ENCODE data around the gene GNL2. TPM values are rescaled to one million over a fixed set of nuclear protein-coding genes. Genes with fewer than 3 reads are reported as not detected.
A peak's percentile ranks its signal among the peaks of the same experiment; 100 is the strongest.

The GNL2 gene
- total and polyA plus RNA-seq, 9 of the 15 experiments (the other 6 are each of a cell fraction or from before 2014, with no cell fraction given) = 156 to 371 (median 263) TPM

DNA sequence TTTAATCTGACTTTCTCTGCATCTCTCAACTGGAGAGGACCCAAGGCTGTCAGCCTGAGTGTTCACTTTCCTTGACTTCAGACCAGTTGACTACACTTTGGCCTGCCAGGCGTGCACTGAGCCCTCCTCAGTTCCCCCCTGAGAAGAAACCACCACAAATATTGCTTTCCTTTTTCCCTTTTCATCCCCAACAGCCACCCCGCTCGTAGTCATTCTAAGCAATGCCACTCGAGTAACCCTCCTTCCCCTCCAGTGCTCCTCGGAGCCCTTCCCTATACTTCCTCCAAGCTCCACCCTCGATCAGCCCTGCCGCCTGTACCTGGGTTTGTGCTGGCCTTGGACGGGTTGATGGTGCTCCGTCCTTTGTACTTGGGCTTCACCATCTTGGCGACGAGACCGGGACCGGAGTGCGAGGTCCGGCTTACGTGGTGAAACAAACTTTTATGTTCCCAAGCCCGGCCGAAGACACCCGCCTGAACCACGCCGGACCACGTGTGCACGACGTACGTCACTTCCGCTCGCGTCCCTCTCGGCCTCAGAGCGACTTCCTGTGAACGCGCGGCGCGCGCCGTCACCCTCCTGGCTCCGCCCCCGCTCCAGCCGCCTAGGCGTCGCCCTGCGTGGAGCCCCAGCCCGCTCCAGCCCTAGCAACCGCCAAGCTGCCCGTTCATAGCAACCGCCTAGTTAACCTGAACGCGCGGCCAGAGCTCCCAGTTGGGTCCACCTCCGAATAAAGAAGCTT is at the start of gene GNL2 (continued):
- TF ChIP-seq JUND (IDR thresholded peaks at IDR 0.05; ENCODE audit: borderline replicate concordance, low read depth, low read length) (peak; percentile 75; the same call in 1 of the 2 replicates), JUND (tag; IDR thresholded peaks at IDR 0.05; ENCODE audit: borderline replicate concordance, low read depth, low read length) (peak; percentile 69; the same call in 2 of the 3 replicates), SPI1 (IDR thresholded peaks at IDR 0.05; ENCODE audit: borderline replicate concordance, low read depth, low read length) (peak; percentile 52; the same call in 1 of the 2 replicates), CBX3 (IDR thresholded peaks at IDR 0.05; ENCODE audit: borderline replicate concordance in 1 of 2, low read length in 2 of 2) (no peak; a peak in 1 of 3 replicates), HDAC6 (IDR thresholded peaks at IDR 0.05; ENCODE audit: low read depth, low read length) (no peak), ZNF57 (CRISPR knock-in tag; IDR thresholded peaks at IDR 0.05) (no peak), JUNB (CRISPR knock-in tag; conservative IDR thresholded peaks at IDR 0.05) (no peak), BACH1 (tag; IDR thresholded peaks at IDR 0.05) (no peak), FOXK2 (conservative IDR thresholded peaks at IDR 0.05 in 1 of 2, IDR thresholded peaks at IDR 0.05 in 1 of 2; ENCODE audit: low read depth in 2 of 2) (peak in 1 of 2 experiments; percentile 78; a peak in 2 of 4 replicates), XRCC3 (IDR thresholded peaks at IDR 0.05) (no peak), PYGO2 (tag; IDR thresholded peaks at IDR 0.05) (no peak)
- TF ChIP-seq, protein P1, sequence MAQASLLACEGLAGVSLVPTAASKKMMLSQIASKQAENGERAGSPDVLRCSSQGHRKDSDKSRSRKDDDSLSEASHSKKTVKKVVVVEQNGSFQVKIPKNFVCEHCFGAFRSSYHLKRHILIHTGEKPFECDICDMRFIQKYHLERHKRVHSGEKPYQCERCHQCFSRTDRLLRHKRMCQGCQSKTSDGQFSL (CRISPR knock-in tag; IDR thresholded peaks at IDR 0.05) = no peak
- TF ChIP-seq, protein P1 (tag; IDR thresholded peaks at IDR 0.05) = no peak
- TF ChIP-seq, protein P2, sequence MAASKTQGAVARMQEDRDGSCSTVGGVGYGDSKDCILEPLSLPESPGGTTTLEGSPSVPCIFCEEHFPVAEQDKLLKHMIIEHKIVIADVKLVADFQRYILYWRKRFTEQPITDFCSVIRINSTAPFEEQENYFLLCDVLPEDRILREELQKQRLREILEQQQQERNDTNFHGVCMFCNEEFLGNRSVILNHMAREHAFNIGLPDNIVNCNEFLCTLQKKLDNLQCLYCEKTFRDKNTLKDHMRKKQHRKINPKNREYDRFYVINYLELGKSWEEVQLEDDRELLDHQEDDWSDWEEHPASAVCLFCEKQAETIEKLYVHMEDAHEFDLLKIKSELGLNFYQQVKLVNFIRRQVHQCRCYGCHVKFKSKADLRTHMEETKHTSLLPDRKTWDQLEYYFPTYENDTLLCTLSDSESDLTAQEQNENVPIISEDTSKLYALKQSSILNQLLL (CRISPR knock-in tag; IDR thresholded peaks at IDR 0.05; ENCODE audit: borderline replicate concordance) = no peak
- TF ChIP-seq, protein P3, sequence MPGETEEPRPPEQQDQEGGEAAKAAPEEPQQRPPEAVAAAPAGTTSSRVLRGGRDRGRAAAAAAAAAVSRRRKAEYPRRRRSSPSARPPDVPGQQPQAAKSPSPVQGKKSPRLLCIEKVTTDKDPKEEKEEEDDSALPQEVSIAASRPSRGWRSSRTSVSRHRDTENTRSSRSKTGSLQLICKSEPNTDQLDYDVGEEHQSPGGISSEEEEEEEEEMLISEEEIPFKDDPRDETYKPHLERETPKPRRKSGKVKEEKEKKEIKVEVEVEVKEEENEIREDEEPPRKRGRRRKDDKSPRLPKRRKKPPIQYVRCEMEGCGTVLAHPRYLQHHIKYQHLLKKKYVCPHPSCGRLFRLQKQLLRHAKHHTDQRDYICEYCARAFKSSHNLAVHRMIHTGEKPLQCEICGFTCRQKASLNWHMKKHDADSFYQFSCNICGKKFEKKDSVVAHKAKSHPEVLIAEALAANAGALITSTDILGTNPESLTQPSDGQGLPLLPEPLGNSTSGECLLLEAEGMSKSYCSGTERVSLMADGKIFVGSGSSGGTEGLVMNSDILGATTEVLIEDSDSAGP (CRISPR knock-in tag; IDR thresholded peaks at IDR 0.05) = no peak
- TF ChIP-seq, protein P4, sequence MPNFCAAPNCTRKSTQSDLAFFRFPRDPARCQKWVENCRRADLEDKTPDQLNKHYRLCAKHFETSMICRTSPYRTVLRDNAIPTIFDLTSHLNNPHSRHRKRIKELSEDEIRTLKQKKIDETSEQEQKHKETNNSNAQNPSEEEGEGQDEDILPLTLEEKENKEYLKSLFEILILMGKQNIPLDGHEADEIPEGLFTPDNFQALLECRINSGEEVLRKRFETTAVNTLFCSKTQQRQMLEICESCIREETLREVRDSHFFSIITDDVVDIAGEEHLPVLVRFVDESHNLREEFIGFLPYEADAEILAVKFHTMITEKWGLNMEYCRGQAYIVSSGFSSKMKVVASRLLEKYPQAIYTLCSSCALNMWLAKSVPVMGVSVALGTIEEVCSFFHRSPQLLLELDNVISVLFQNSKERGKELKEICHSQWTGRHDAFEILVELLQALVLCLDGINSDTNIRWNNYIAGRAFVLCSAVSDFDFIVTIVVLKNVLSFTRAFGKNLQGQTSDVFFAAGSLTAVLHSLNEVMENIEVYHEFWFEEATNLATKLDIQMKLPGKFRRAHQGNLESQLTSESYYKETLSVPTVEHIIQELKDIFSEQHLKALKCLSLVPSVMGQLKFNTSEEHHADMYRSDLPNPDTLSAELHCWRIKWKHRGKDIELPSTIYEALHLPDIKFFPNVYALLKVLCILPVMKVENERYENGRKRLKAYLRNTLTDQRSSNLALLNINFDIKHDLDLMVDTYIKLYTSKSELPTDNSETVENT (CRISPR knock-in tag; IDR thresholded peaks at IDR 0.05) = peak; percentile 45
- TF ChIP-seq, protein P5, sequence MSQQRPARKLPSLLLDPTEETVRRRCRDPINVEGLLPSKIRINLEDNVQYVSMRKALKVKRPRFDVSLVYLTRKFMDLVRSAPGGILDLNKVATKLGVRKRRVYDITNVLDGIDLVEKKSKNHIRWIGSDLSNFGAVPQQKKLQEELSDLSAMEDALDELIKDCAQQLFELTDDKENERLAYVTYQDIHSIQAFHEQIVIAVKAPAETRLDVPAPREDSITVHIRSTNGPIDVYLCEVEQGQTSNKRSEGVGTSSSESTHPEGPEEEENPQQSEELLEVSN (IDR thresholded peaks at IDR 0.05; ENCODE audit: borderline replicate concordance in 1 of 2, extremely low read depth in 1 of 2, insufficient read depth in 1 of 2, insufficient read length in 1 of 2, low read depth in 1 of 2, low read length in 1 of 2, poor library complexity in 1 of 2, severe bottlenecking in 1 of 2) = peak; percentile 82 to 85
